Mucosa of descending colon (tissue), 3 donors: Measurements from ENCODE around the gene EFCAB5. TPM values are rescaled to one million over a fixed set of nuclear protein-coding genes. Genes with fewer than 3 reads are reported as not detected.
"Not testable (repeated sequence)": the region's sequence is repeated elsewhere in the genome, so short reads cannot be mapped to it uniquely, and the experiment has no call there.

ENCODE experiments used
- ATAC-seq: fragments of 200-7000 bp; cut with Tn5 transposase; one replicate; pipeline ENCODE4 v1.9.1; 2020; ENCODE audit warnings: mild to moderate bottlenecking, moderate library complexity
- DNase-seq, 3 donors: peaks; one replicate each; pipeline ENCODE4 v3.0.0-alpha.2; 2020
- H3K36me3 ChIP-seq: fragments of 200-600 bp; one replicate; pipeline ENCODE4 v1.8.0; 2021; ENCODE audit warnings: low read depth, mild to moderate bottlenecking
- H3K4me1 ChIP-seq: fragments of 200-600 bp; one replicate; pipeline ENCODE4 v1.8.0; 2021; ENCODE audit warnings: low read depth, mild to moderate bottlenecking
- H3K4me3 ChIP-seq: fragments of 200-600 bp; one replicate; pipeline ENCODE4 v1.8.0; 2021; ENCODE audit warnings: mild to moderate bottlenecking
- H3K9me3 ChIP-seq: fragments of 200-600 bp; one replicate; pipeline ENCODE4 v1.8.0; 2021; ENCODE audit warnings: mild to moderate bottlenecking
- intact Hi-C, 2 donors: fragments of 100-400 bp; cut with DNase I in 1 of 2; cut with micrococcal nuclease in 1 of 2; formaldehyde crosslinking; loops; one replicate each; pipeline versions ENCODE4 v1.11.0 to v1.11.1; 2022; cut with DNase I, micrococcal nuclease
- total RNA-seq, 3 donors: library from RNA; stranded (reverse); fragmentation: NEBNext Ultra II Directional in 2 of 3; extraction: Animal tissue kit (Norgen Biotek cat#: 25700) in 2 of 3; gene quantifications; one replicate each; pipeline versions ENCODE4 v1.2.1 to v1.2.4, GENCODE V29; 2021 to 2023
- TF ChIP-seq, protein P1 (sequence below): fragments of 200-600 bp; IDR thresholded peaks from one replicate; pipeline ENCODE4 v1.8.0; 2022; ENCODE audit warnings: antibody characterized with exemption, mild to moderate bottlenecking
- donor health status: DM: no; HTN: no; CAD: no; lungs with moderate emphysema.
- donor health status: DM: no; HTN: no; CAD: no.
- donor health status: DM: no; HTN: yes; CAD: no.

Gene EFCAB5
- total RNA-seq, 3 donors from 2014 or later: 1.0 to 4.1 (median 2.4) TPM

GRCh38 chr17:30132615-30133014 is 191.2 kb downstream of the EFCAB5 start:
- no peaks in the 10 kb centered on the region for H3K9me3 ChIP-seq
- H3K4me1 ChIP-seq: no peaks in the 10 kb centered on the region
- DNase-seq (no peak), ATAC-seq (no peak)
- no peaks in the 10 kb centered on the region for H3K36me3 ChIP-seq
- H3K4me3 ChIP-seq: no peak overlapping the region
- TF ChIP-seq, protein P1, sequence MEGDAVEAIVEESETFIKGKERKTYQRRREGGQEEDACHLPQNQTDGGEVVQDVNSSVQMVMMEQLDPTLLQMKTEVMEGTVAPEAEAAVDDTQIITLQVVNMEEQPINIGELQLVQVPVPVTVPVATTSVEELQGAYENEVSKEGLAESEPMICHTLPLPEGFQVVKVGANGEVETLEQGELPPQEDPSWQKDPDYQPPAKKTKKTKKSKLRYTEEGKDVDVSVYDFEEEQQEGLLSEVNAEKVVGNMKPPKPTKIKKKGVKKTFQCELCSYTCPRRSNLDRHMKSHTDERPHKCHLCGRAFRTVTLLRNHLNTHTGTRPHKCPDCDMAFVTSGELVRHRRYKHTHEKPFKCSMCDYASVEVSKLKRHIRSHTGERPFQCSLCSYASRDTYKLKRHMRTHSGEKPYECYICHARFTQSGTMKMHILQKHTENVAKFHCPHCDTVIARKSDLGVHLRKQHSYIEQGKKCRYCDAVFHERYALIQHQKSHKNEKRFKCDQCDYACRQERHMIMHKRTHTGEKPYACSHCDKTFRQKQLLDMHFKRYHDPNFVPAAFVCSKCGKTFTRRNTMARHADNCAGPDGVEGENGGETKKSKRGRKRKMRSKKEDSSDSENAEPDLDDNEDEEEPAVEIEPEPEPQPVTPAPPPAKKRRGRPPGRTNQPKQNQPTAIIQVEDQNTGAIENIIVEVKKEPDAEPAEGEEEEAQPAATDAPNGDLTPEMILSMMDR: no peak
- intact Hi-C loops: no loop called here

GRCh38 chr17:30133197-30133596 is 191.8 kb downstream of the EFCAB5 start:
- Histone ChIP-seq H3K9me3 (no peaks in the 10 kb centered on the region), H3K36me3 (no peaks in the 10 kb centered on the region), H3K4me3 (no peak overlapping the region), H3K4me1 (no peaks in the 10 kb centered on the region)
- intact Hi-C loops: no loop called here
- TF ChIP-seq, protein P1: no peak
- DNase-seq (no peak), ATAC-seq (no peak)

GRCh38 chr17:30134551-30134950 is 193.1 kb downstream of the EFCAB5 start:
- TF ChIP-seq, protein P1: no peak
- Histone ChIP-seq H3K36me3 (no peaks in the 10 kb centered on the region), H3K4me3 (no peak overlapping the region), H3K9me3 (no peaks in the 10 kb centered on the region), H3K4me1 (no peaks in the 10 kb centered on the region)
- DNase-seq: no peak
- ATAC-seq: no peak
- intact Hi-C loops: no loop called here

GRCh38 chr17:30137158-30137557 is 195.7 kb downstream of the EFCAB5 start:
- ATAC-seq (no peak), DNase-seq (no peak)
- TF ChIP-seq, protein P1: no peak
- Histone ChIP-seq H3K4me1 (no peaks in the 10 kb centered on the region), H3K36me3 (no peaks in the 10 kb centered on the region), H3K9me3 (no peaks in the 10 kb centered on the region), H3K4me3 (no peak overlapping the region)
- intact Hi-C loops: no loop called here

DNA sequence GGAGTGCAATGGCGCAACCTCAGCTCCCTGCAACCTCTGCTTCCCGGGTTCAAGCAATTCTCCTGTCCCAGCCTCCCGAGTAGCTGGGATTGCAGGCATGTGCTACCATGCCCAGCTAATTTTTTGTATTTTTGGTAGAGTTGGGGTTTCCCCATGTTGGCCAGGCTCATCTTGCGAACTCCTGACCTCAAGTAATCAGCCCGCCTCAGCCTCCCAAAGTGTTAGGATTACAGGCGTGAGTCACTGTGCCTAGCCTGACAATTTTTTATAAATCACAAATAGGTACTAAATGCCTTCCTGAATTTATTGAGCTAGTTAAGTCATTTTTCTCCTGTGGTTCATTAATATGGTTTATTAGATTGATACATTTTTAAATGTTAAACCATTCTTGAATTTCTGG is 206.4 kb downstream of the EFCAB5 start:
- intact Hi-C loops, H3K36me3 ChIP-seq, H3K4me1 ChIP-seq, ATAC-seq, H3K4me3 ChIP-seq, H3K9me3 ChIP-seq, DNase-seq: not testable (repeated sequence)

DNA sequence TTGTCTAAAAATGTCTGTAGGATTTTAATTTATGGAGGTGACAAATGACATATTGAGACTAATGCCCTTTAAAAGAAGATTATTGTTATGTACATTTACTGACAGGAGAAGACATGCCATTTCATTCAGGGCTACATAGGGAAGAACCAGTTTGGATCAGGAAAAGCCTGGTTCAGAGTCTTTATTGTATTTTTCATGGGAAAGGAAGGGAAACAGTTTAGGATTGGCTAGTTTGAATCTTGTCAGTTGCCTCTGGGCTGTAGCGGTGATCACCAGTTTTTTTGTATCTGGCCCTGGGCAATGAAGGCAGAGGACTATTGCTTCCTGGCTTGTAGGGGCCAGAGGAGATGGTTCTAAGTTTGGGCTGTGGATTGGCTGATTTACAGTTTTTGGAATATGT is 206.9 kb downstream of the EFCAB5 start:
- no peaks in the 10 kb centered on the region for H3K4me1 ChIP-seq
- TF ChIP-seq, protein P1: no peak
- no peaks in the 10 kb centered on the region for H3K9me3 ChIP-seq
- ATAC-seq (no peak), DNase-seq (no peak)
- intact Hi-C loops: no loop called here
- H3K4me3 ChIP-seq: no peak overlapping the region
- H3K36me3 ChIP-seq: no peaks in the 10 kb centered on the region
